ENCODE data around the gene C16orf86.

DNA sequence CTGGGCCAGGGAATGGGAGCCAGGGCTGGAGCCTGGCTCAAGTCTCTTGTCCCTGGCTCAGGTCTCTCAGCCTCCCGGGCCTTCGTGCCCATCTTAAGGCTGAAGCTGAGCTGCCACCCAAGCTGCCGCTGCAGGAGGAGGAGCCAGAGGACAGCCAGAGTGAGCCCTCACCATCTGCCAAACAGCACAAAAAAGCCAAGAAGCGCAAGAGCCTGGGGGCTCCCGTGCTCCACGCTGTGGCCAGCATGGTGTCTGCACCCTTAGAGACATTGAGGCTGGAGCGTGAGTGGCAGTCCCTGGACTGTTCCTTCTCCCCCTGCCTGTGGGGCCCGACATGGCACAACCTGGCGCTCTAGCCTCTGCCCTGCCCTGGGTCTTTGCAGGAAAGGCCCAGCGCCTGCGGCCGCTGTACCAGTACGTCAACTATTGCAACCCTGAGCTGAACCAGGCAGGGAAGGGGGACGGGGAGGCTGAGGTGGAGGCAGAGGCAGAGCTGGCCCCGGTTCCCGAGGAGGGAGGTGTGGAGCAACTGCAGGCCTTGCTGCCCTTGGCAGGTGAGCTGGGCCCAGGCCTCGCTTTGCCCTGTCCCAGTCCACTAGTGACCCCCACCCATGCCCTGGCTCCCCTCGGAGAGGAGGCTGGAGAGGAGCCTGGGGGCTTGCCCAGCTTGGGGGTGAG lies 1.3 kb downstream of the C16orf86 start:
- TF ChIP-seq ZNF138 (CRISPR knock-in tag; conservative IDR thresholded peaks at IDR 0.05) (no peak), ELF4 (CRISPR knock-in tag; IDR thresholded peaks at IDR 0.05; ENCODE audit: low read depth) (no peak), ZNF423 (CRISPR knock-in tag; IDR thresholded peaks at IDR 0.05) (no peak; the same call in 1 of the 2 replicates), NFE2L1 (CRISPR knock-in tag; IDR thresholded peaks at IDR 0.05) (no peak)
- TF ChIP-seq, protein P1, sequence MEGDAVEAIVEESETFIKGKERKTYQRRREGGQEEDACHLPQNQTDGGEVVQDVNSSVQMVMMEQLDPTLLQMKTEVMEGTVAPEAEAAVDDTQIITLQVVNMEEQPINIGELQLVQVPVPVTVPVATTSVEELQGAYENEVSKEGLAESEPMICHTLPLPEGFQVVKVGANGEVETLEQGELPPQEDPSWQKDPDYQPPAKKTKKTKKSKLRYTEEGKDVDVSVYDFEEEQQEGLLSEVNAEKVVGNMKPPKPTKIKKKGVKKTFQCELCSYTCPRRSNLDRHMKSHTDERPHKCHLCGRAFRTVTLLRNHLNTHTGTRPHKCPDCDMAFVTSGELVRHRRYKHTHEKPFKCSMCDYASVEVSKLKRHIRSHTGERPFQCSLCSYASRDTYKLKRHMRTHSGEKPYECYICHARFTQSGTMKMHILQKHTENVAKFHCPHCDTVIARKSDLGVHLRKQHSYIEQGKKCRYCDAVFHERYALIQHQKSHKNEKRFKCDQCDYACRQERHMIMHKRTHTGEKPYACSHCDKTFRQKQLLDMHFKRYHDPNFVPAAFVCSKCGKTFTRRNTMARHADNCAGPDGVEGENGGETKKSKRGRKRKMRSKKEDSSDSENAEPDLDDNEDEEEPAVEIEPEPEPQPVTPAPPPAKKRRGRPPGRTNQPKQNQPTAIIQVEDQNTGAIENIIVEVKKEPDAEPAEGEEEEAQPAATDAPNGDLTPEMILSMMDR (IDR thresholded peaks at IDR 0.05): no peak
- TF ChIP-seq, protein P2, sequence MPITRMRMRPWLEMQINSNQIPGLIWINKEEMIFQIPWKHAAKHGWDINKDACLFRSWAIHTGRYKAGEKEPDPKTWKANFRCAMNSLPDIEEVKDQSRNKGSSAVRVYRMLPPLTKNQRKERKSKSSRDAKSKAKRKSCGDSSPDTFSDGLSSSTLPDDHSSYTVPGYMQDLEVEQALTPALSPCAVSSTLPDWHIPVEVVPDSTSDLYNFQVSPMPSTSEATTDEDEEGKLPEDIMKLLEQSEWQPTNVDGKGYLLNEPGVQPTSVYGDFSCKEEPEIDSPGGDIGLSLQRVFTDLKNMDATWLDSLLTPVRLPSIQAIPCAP (CRISPR knock-in tag; IDR thresholded peaks at IDR 0.05): no peak
- TF ChIP-seq, protein P3, sequence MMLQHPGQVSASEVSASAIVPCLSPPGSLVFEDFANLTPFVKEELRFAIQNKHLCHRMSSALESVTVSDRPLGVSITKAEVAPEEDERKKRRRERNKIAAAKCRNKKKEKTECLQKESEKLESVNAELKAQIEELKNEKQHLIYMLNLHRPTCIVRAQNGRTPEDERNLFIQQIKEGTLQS (CRISPR knock-in tag; conservative IDR thresholded peaks at IDR 0.05): no peak
- TF ChIP-seq, protein P4, sequence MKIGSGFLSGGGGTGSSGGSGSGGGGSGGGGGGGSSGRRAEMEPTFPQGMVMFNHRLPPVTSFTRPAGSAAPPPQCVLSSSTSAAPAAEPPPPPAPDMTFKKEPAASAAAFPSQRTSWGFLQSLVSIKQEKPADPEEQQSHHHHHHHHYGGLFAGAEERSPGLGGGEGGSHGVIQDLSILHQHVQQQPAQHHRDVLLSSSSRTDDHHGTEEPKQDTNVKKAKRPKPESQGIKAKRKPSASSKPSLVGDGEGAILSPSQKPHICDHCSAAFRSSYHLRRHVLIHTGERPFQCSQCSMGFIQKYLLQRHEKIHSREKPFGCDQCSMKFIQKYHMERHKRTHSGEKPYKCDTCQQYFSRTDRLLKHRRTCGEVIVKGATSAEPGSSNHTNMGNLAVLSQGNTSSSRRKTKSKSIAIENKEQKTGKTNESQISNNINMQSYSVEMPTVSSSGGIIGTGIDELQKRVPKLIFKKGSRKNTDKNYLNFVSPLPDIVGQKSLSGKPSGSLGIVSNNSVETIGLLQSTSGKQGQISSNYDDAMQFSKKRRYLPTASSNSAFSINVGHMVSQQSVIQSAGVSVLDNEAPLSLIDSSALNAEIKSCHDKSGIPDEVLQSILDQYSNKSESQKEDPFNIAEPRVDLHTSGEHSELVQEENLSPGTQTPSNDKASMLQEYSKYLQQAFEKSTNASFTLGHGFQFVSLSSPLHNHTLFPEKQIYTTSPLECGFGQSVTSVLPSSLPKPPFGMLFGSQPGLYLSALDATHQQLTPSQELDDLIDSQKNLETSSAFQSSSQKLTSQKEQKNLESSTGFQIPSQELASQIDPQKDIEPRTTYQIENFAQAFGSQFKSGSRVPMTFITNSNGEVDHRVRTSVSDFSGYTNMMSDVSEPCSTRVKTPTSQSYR (CRISPR knock-in tag; IDR thresholded peaks at IDR 0.05): no peak
- TF ChIP-seq, protein P5, sequence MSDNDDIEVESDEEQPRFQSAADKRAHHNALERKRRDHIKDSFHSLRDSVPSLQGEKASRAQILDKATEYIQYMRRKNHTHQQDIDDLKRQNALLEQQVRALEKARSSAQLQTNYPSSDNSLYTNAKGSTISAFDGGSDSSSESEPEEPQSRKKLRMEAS (CRISPR knock-in tag; IDR thresholded peaks at IDR 0.05): no peak
- TF ChIP-seq, protein P6, sequence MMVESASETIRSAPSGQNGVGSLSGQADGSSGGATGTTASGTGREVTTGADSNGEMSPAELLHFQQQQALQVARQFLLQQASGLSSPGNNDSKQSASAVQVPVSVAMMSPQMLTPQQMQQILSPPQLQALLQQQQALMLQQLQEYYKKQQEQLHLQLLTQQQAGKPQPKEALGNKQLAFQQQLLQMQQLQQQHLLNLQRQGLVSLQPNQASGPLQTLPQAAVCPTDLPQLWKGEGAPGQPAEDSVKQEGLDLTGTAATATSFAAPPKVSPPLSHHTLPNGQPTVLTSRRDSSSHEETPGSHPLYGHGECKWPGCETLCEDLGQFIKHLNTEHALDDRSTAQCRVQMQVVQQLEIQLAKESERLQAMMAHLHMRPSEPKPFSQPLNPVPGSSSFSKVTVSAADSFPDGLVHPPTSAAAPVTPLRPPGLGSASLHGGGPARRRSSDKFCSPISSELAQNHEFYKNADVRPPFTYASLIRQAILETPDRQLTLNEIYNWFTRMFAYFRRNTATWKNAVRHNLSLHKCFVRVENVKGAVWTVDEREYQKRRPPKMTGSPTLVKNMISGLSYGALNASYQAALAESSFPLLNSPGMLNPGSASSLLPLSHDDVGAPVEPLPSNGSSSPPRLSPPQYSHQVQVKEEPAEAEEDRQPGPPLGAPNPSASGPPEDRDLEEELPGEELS (CRISPR knock-in tag; IDR thresholded peaks at IDR 0.05): no peak
- TF ChIP-seq, protein P7, sequence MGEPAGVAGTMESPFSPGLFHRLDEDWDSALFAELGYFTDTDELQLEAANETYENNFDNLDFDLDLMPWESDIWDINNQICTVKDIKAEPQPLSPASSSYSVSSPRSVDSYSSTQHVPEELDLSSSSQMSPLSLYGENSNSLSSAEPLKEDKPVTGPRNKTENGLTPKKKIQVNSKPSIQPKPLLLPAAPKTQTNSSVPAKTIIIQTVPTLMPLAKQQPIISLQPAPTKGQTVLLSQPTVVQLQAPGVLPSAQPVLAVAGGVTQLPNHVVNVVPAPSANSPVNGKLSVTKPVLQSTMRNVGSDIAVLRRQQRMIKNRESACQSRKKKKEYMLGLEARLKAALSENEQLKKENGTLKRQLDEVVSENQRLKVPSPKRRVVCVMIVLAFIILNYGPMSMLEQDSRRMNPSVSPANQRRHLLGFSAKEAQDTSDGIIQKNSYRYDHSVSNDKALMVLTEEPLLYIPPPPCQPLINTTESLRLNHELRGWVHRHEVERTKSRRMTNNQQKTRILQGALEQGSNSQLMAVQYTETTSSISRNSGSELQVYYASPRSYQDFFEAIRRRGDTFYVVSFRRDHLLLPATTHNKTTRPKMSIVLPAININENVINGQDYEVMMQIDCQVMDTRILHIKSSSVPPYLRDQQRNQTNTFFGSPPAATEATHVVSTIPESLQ (CRISPR knock-in tag; IDR thresholded peaks at IDR 0.05): no peak

Measured in WTC11 (cell line).